GM13977 (cell line): ENCODE data around the gene CCDC61.

ENCODE experiments used
- DNase-seq: peaks from one replicate; pipeline ENCODE4 v3.0.0; 2012; ENCODE audit warnings: low spot score
- CTCF ChIP-seq: IDR thresholded peaks from 2 replicates; pipeline ENCODE4 v1.5.1; 2012; ENCODE audit warnings: mild to moderate bottlenecking, control low read depth; ENCODE audit not compliant: insufficient read depth; ENCODE audit errors: extremely low read depth, missing control alignments
- in situ Hi-C: fragments of 300-500 bp; cut with MboI; formaldehyde crosslinking; loops from one replicate; pipeline ENCODE4 v1.12.0; 2022; ENCODE audit warnings: low sequenced_read_pairs, low pct_unique_long_range_greater_than_20kb, mixed read lengths, inconsistent platforms; ENCODE audit not compliant: unreplicated experiment

The CCDC61 gene

GRCh38 chr19:46052896-46053295 lies 57.6 kb downstream of the CCDC61 start:
- in situ Hi-C loops: no loop called here
- DNase-seq: no peak
- TF ChIP-seq CTCF: no peak

- no peak for DNase-seq
- no peak for TF ChIP-seq CTCF
- in situ Hi-C loops: no loop called here
Observed at GRCh38 chr19:46056536-46056935, 61.3 kb downstream of the CCDC61 start.

GRCh38 chr19:46058778-46059177 lies 63.5 kb downstream of the CCDC61 start:
- no peak for TF ChIP-seq CTCF
- in situ Hi-C loops: no loop called here
- DNase-seq: no peak

GRCh38 chr19:46060012-46060411 lies 64.7 kb downstream of the CCDC61 start:
- DNase-seq: no peak
- no peak for TF ChIP-seq CTCF
- in situ Hi-C loops: no loop called here

GRCh38 chr19:46063201-46063600 lies 67.9 kb downstream of the CCDC61 start:
- TF ChIP-seq CTCF: no peak
- in situ Hi-C loops: no loop called here
- no peak for DNase-seq

- TF ChIP-seq CTCF: no peak
- in situ Hi-C loops: no loop called here
- DNase-seq: no peak
Observed at GRCh38 chr19:46065486-46066071, 70.3 kb downstream of the CCDC61 start.

- TF ChIP-seq CTCF: no peak
- in situ Hi-C loops: no loop called here
- DNase-seq: no peak
Observed at GRCh38 chr19:46066471-46066870, 71.2 kb downstream of the CCDC61 start.
